ENCODE results near the gene TRIP12.
"Not testable (repeated sequence)": the region's sequence is repeated elsewhere in the genome, so short reads cannot be mapped to it uniquely, and the experiment has no call there.

Gene TRIP12

GRCh38 chr2:229901819-229902218, 20.0 kb downstream of the TRIP12 start:
- Histone ChIP-seq H3K27me3 (ENCODE audit: insufficient read depth, poor library complexity, severe bottlenecking) (no peaks in the 10 kb centered on the region), H3K27ac (replicated peaks) (no peak overlapping the region), H3K4me3 (replicated peaks; ENCODE audit: insufficient read depth, low read length) (no peak overlapping the region)
- TF ChIP-seq, protein P1, sequence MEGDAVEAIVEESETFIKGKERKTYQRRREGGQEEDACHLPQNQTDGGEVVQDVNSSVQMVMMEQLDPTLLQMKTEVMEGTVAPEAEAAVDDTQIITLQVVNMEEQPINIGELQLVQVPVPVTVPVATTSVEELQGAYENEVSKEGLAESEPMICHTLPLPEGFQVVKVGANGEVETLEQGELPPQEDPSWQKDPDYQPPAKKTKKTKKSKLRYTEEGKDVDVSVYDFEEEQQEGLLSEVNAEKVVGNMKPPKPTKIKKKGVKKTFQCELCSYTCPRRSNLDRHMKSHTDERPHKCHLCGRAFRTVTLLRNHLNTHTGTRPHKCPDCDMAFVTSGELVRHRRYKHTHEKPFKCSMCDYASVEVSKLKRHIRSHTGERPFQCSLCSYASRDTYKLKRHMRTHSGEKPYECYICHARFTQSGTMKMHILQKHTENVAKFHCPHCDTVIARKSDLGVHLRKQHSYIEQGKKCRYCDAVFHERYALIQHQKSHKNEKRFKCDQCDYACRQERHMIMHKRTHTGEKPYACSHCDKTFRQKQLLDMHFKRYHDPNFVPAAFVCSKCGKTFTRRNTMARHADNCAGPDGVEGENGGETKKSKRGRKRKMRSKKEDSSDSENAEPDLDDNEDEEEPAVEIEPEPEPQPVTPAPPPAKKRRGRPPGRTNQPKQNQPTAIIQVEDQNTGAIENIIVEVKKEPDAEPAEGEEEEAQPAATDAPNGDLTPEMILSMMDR (IDR thresholded peaks at IDR 0.05; ENCODE audit: insufficient read depth, low read length), result no peak
- TF ChIP-seq SPI1 (IDR thresholded peaks at IDR 0.05; ENCODE audit: borderline replicate concordance, low read depth) (no peak), POLR2AphosphoS5 (IDR thresholded peaks at IDR 0.05; ENCODE audit: low read depth) (no peak), GABPA (IDR thresholded peaks at IDR 0.05; ENCODE audit: low read depth) (no peak), REST (IDR thresholded peaks at IDR 0.05; ENCODE audit: insufficient replicate concordance, low read depth) (no peak)
- no peak for DNase-seq (ENCODE audit: low read depth in 1 of 2, low spot score in 1 of 2)

DNA sequence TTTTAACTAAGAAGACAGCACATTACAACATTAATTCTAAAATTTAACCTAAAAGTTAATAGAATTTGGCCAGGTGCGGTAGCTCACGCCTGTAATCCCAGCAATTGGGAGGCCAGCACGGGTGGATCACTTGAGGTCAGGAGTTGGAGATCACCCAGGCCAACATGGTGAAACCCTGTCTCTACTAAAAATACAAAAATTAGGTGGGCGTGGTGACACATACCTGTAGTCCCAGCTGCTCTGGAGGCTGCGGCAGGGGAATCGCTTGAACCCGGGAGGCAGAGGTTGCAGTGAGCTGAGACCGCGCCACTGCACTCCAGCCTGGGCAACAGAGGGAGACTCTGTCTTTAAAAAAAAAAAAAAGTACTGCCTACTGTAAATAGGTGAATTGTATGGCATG, 21.3 kb downstream of the TRIP12 start:
- not testable (repeated sequence) for DNase-seq (ENCODE audit: low read depth in 1 of 2, low spot score in 1 of 2); H3K4me3 ChIP-seq (replicated peaks; ENCODE audit: insufficient read depth, low read length); H3K27me3 ChIP-seq (ENCODE audit: insufficient read depth, poor library complexity, severe bottlenecking); H3K27ac ChIP-seq (replicated peaks)

GRCh38 chr2:229900012-229900411, 21.8 kb downstream of the TRIP12 start:
- DNase-seq (ENCODE audit: low read depth in 1 of 2, low spot score in 1 of 2), result no peak
- H3K27ac ChIP-seq (replicated peaks), result no peak overlapping the region
- no peak overlapping the region for H3K4me3 ChIP-seq (replicated peaks; ENCODE audit: insufficient read depth, low read length)
- no peaks in the 10 kb centered on the region for H3K27me3 ChIP-seq (ENCODE audit: insufficient read depth, poor library complexity, severe bottlenecking)
- TF ChIP-seq REST (IDR thresholded peaks at IDR 0.05; ENCODE audit: insufficient replicate concordance, low read depth), result no peak
- no peak for TF ChIP-seq SPI1 (IDR thresholded peaks at IDR 0.05; ENCODE audit: borderline replicate concordance, low read depth)
- TF ChIP-seq POLR2AphosphoS5 (IDR thresholded peaks at IDR 0.05; ENCODE audit: low read depth), result no peak
- TF ChIP-seq GABPA (IDR thresholded peaks at IDR 0.05; ENCODE audit: low read depth), result no peak
- TF ChIP-seq, protein P1 (IDR thresholded peaks at IDR 0.05; ENCODE audit: insufficient read depth, low read length), result no peak

DNA sequence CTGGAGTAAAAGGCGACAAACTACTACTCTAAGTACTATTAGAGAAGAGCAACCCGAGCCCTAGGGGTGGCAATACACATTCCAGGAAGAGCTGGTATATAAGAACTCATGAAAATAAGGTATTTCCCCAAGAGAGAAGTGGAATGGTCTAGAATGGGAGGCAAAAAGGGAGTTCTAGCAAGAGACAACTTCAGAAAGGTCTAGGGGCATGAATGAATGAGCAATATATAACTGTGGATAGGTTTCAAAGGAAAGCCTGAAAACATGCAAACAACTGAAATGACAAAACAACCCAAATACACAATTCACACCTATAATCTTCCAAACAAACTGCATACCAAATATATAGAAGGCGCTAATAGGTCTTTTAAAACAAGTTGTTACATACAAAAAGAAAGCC, 22.2 kb downstream of the TRIP12 start:
- DNase-seq (ENCODE audit: low read depth in 1 of 2, low spot score in 1 of 2), result no peak
- Histone ChIP-seq H3K27ac (replicated peaks) (no peak overlapping the region), H3K27me3 (ENCODE audit: insufficient read depth, poor library complexity, severe bottlenecking) (no peaks in the 10 kb centered on the region), H3K4me3 (replicated peaks; ENCODE audit: insufficient read depth, low read length) (no peak overlapping the region)
- no peak for TF ChIP-seq GABPA (IDR thresholded peaks at IDR 0.05; ENCODE audit: low read depth)
- TF ChIP-seq POLR2AphosphoS5 (IDR thresholded peaks at IDR 0.05; ENCODE audit: low read depth), result no peak
- no peak for TF ChIP-seq SPI1 (IDR thresholded peaks at IDR 0.05; ENCODE audit: borderline replicate concordance, low read depth)
- TF ChIP-seq REST (IDR thresholded peaks at IDR 0.05; ENCODE audit: insufficient replicate concordance, low read depth), result no peak
- TF ChIP-seq, protein P1 (IDR thresholded peaks at IDR 0.05; ENCODE audit: insufficient read depth, low read length), result no peak
